Motor neuron (in vitro differentiated cells): ENCODE results near the gene CLDN18. TPM values are rescaled to one million over a fixed set of nuclear protein-coding genes. Genes with fewer than 3 reads are reported as not detected.

ENCODE experiments used
- ATAC-seq, 8 experiments: fragments of 200-7000 bp; cut with Tn5 transposase; replicated peaks in 6 of 8; 2 replicates each; pipeline ENCODE4 v1.8.0; 2021; ENCODE audit warnings: mild to moderate bottlenecking in 8 of 8, moderate library complexity in 8 of 8
- H3K27ac ChIP-seq, 2 donors: fragments of 250-450 bp; sonication (Bioruptor Pico); 2 replicates each; pipeline ENCODE4 v1.9.0; 2021; ENCODE audit warnings: antibody characterized with exemption in 2 of 2, mild to moderate bottlenecking in 2 of 2, moderate library complexity in 1 of 2
- H3K4me1 ChIP-seq, 2 donors: fragments of 250-450 bp; sonication (Bioruptor Pico); replicated peaks in 1 of 2; 2 replicates each; pipeline ENCODE4 v1.6.1; 2021; ENCODE audit warnings: antibody characterized with exemption in 2 of 2, mild to moderate bottlenecking in 2 of 2, moderate library complexity in 1 of 2
- H3K4me3 ChIP-seq, 5 donors: fragments of 250-450 bp; sonication (Bioruptor Pico); 2 replicates each; pipeline ENCODE4 v1.9.0; 2021; ENCODE audit warnings: antibody characterized with exemption in 5 of 5, mild to moderate bottlenecking in 5 of 5, moderate library complexity in 4 of 5
- WGBS, 10 experiments: fragments of 450-650 bp; shearing (Covaris generic); methylation state at CpG; one replicate each; pipeline ENCODE4 v1.0.0; 2022; 5-methylcytosine and 5-hydroxymethylcytosine counted together
- in situ Hi-C, 9 experiments: fragments of 400-800 bp; cut with MboI; loops; one replicate each; pipeline ENCODE4 v1.15.0; 2021; ENCODE audit warnings: low sequenced_read_pairs in 9 of 9, low pct_unique_long_range_greater_than_20kb in 2 of 9; ENCODE audit not compliant: unreplicated experiment in 9 of 9
- total RNA-seq, 8 experiments: library from RNA; unstranded; fragments of 300-600 nt; gene quantifications; 2 replicates each; pipeline versions ENCODE4 v1.2.3 to v1.2.4, GENCODE V29; 2022

Gene CLDN18
- total RNA-seq, 8 experiments from 2014 or later = 0.16 to 2.8 (median 0.59) TPM

DNA sequence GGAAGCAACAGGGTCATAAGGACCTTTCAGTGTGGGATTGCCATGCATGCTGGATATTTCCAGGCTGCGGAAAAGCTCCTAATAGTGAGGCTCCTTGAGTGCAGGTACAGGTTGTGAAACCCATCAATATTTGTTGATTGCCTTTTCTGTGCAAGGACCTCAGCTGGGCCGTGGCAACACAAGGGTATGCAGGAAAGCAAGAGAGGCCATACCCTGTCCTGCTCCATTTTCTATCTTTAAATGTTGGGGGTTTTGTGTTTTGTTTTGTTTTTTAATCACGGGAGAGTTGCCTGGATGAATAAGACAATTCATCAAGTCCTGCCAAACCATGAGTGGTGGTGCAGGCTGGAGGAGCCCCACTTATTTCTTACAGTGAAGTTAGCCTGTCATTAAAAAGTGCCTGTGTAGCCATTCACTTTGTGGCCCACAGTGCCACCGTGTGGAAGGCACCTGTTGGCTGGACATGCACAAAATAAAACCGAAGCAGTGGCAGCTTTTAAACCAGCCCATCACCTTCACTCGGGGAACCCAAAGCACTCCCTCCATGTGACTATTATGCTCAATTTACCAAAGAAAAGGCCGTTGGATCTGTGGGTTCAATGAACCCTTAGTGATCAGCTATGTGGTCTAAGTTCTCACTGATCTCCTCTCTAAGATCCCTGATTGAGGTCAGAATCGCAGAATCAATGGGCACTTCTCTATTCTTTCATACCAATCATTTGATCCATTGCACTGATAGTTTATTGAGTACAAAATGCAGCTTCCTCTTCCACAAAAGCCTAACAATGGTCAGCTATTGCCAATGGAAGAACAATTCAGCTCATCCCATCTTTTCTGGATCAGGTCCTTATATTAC lies 42.2 kb downstream of the CLDN18 start:
- ATAC-seq = peak; percentile 33 to 90 (median 54)
- in situ Hi-C loops = loop anchor here in 1 of 9 experiments (25.0 kb wide), 1 partner anchor 860 kb away; no protein-coding TSS in a partner anchor
- H3K4me1 ChIP-seq = peaks cover 3 to 8% of the 10 kb centered on the region in 2 donors
- H3K27ac ChIP-seq = no peak overlapping the region
- H3K4me3 ChIP-seq = no peak overlapping the region
- WGBS, 10 experiments = 7 to 68% (median 44%) methylated on average over 1 to 8 of the region's 8 CpGs; no CpG with 5 or more reads in 1 of the 10 experiments

GRCh38 chr3:138054057-138054456 lies 44.1 kb downstream of the CLDN18 start:
- Histone ChIP-seq H3K4me3 (no peak overlapping the region), H3K4me1 (no peaks in the 10 kb centered on the region), H3K27ac (no peak overlapping the region)
- in situ Hi-C loops = loop anchor here in 1 of 9 experiments (25.0 kb wide), 1 partner anchor 858 kb away; no protein-coding TSS in a partner anchor
- 71 to 100% (median 100%) methylated on average over 1 of the region's 1 CpG; no CpG with 5 or more reads in 5 of the 10 experiments for WGBS, 10 experiments
- no peak for ATAC-seq

- WGBS, 10 experiments = 76 to 100% (median 93%) methylated on average over 1 to 3 of the region's 3 CpGs
- ATAC-seq = no peak
- in situ Hi-C loops = loop anchor here in 1 of 9 experiments (25.0 kb wide), 1 partner anchor 855 kb away; no protein-coding TSS in a partner anchor
- no peaks in the 10 kb centered on the region for H3K4me1 ChIP-seq
- no peak overlapping the region for H3K4me3 ChIP-seq
- H3K27ac ChIP-seq = no peak overlapping the region
Measured at GRCh38 chr3:138057384-138057783, 47.4 kb downstream of the CLDN18 start.

GRCh38 chr3:138059261-138059660 lies 49.3 kb downstream of the CLDN18 start:
- peak in 3 of 8 experiments; percentile 36 to 83 (median 59) for ATAC-seq
- Histone ChIP-seq H3K27ac (no peak overlapping the region), H3K4me1 (no peaks in the 10 kb centered on the region), H3K4me3 (no peak overlapping the region)
- in situ Hi-C loops = loop anchor here in 1 of 9 experiments (25.0 kb wide), 1 partner anchor 853 kb away; no protein-coding TSS in a partner anchor

- in situ Hi-C loops = loop anchor here in 2 of 9 experiments (10.0 to 25.0 kb wide), 2 partner anchors 54 to 852 kb away; partner anchors contain the start of gene DZIP1L (in 1 of the 2)
- WGBS, 10 experiments = 86 to 100% (median 100%) methylated on average over 1 of the region's 2 CpGs; no CpG with 5 or more reads in 3 of the 10 experiments
- Histone ChIP-seq H3K4me3 (no peak overlapping the region), H3K27ac (no peak overlapping the region), H3K4me1 (no peaks in the 10 kb centered on the region)
- no peak for ATAC-seq
Measured at GRCh38 chr3:138060792-138061191, 50.8 kb downstream of the CLDN18 start.

DNA sequence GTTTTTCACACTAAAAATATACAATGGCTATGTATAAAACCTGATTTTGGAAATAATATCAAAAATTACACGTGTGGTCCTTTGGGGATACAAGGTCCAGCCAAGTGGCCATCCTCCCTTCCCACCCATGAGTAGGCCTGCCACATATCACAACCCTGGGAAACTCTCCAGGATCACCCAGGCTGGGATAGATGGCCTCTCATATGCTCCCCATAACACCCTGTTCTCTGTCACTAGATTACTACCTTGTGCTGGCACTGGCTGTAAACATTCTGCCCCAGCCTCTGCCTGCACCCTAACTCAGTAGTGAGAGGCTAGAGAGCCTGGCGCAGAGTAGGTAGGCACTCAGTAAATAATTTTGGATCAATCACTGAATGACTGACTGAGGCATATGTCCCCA lies 52.1 kb downstream of the CLDN18 start:
- Histone ChIP-seq H3K27ac (no peak overlapping the region), H3K4me1 (no peaks in the 10 kb centered on the region), H3K4me3 (no peak overlapping the region)
- in situ Hi-C loops = loop anchor here in 2 of 9 experiments (10.0 to 25.0 kb wide), 2 partner anchors 53 to 850 kb away; partner anchors contain the start of gene DZIP1L (in 1 of the 2)
- WGBS, 10 experiments = 86 to 100% (median 100%) methylated on average over 1 of the region's 2 CpGs; no CpG with 5 or more reads in 6 of the 10 experiments
- ATAC-seq = no peak

- ATAC-seq = peak in 1 of 8 experiments; percentile 67
- Histone ChIP-seq H3K4me1 (no peaks in the 10 kb centered on the region), H3K27ac (no peak overlapping the region), H3K4me3 (no peak overlapping the region)
- 14 to 100% methylated on average over 1 of the region's 1 CpG; no CpG with 5 or more reads in 8 of the 10 experiments for WGBS, 10 experiments
- in situ Hi-C loops = loop anchor here in 2 of 9 experiments (10.0 to 25.0 kb wide), 2 partner anchors 52 to 850 kb away; partner anchors contain the start of gene DZIP1L (in 1 of the 2)
Measured at GRCh38 chr3:138062626-138063025, 52.7 kb downstream of the CLDN18 start.

GRCh38 chr3:138063416-138063815 lies 53.5 kb downstream of the CLDN18 start:
- in situ Hi-C loops = loop anchor here in 2 of 9 experiments (10.0 to 25.0 kb wide), 2 partner anchors 51 to 849 kb away; partner anchors contain the start of gene DZIP1L (in 1 of the 2)
- ATAC-seq = no peak
- Histone ChIP-seq H3K27ac (no peak overlapping the region), H3K4me1 (no peaks in the 10 kb centered on the region), H3K4me3 (no peak overlapping the region)
- WGBS, 10 experiments = 50 to 85% (median 70%) methylated on average over 1 to 4 of the region's 4 CpGs; no CpG with 5 or more reads in 3 of the 10 experiments

- Histone ChIP-seq H3K27ac (no peak overlapping the region), H3K4me3 (no peak overlapping the region), H3K4me1 (no peaks in the 10 kb centered on the region)
- no peak for ATAC-seq
- in situ Hi-C loops = loop anchor here in 2 of 9 experiments (10.0 to 25.0 kb wide), 2 partner anchors 49 to 846 kb away; partner anchors contain the start of gene DZIP1L (in 1 of the 2)
- 80 to 100% (median 90%) methylated on average over 2 of the region's 2 CpGs; no CpG with 5 or more reads in 2 of the 10 experiments for WGBS, 10 experiments
Measured at GRCh38 chr3:138065949-138066348, 56.0 kb downstream of the CLDN18 start.

GRCh38 chr3:138066383-138066782 lies 56.4 kb downstream of the CLDN18 start:
- no peak for ATAC-seq
- Histone ChIP-seq H3K4me1 (no peaks in the 10 kb centered on the region), H3K4me3 (no peak overlapping the region), H3K27ac (no peak overlapping the region)
- WGBS, 10 experiments = 80 to 100% (median 98%) methylated on average over 1 to 7 of the region's 8 CpGs; no CpG with 5 or more reads in 4 of the 10 experiments
- in situ Hi-C loops = loop anchor here in 2 of 9 experiments (10.0 to 25.0 kb wide), 2 partner anchors 48 to 846 kb away; partner anchors contain the start of gene DZIP1L (in 1 of the 2)

DNA sequence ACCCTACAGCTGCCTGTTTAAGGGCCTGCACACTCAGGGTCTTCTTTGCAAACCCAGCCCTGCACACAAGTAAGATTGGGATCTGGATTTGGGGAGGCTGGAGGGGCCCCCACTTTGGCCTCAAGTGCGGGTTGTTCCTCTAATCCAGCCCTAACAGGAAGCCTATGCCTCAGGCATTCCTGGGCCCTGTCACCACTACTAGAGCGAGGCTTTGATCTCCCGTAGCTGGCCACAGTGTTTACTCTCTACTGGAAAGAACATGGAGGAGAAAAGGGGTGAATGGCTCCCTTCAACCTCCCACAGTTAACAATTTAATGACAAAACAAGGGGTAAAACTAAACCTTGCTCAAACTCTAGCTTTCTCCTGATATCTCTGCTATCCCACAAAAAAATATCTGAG lies 57.0 kb downstream of the CLDN18 start:
- H3K4me1 ChIP-seq = no peaks in the 10 kb centered on the region
- ATAC-seq = no peak
- WGBS, 10 experiments = 67 to 100% (median 78%) methylated on average over 1 to 3 of the region's 3 CpGs; no CpG with 5 or more reads in 5 of the 10 experiments
- H3K4me3 ChIP-seq = no peak overlapping the region
- H3K27ac ChIP-seq = no peak overlapping the region
- in situ Hi-C loops = loop anchor here in 2 of 9 experiments (10.0 to 25.0 kb wide), 2 partner anchors 48 to 845 kb away; partner anchors contain the start of gene DZIP1L (in 1 of the 2)

- WGBS, 10 experiments = no CpG with 5 or more reads among the region's 8 CpGs
Measured at GRCh38 chr3:138068046-138068445, 58.1 kb downstream of the CLDN18 start.

More at GRCh38 chr3:138068046-138068445, 58.1 kb downstream of the CLDN18 start:
- in situ Hi-C loops = loop anchor here in 2 of 9 experiments (10.0 to 25.0 kb wide), 2 partner anchors 47 to 844 kb away; partner anchors contain the start of gene DZIP1L (in 1 of the 2)
- no peak overlapping the region for H3K4me3 ChIP-seq
- H3K4me1 ChIP-seq = no peaks in the 10 kb centered on the region
- peak in 2 of 8 experiments; percentile 4 to 6 for ATAC-seq
- no peak overlapping the region for H3K27ac ChIP-seq
